H1 (cell line): Measurements from ENCODE around the gene MAK. TPM values are rescaled to one million over a fixed set of nuclear protein-coding genes. Genes with fewer than 3 reads are reported as not detected.

Experiments
- ATF3 ChIP-seq: IDR thresholded peaks from 2 replicates; pipeline ENCODE4 v1.6.1; 2011; ENCODE audit warnings: low read depth, mild to moderate bottlenecking, low read length; ENCODE audit not compliant: insufficient read depth
- CHD2 ChIP-seq: IDR thresholded peaks from 2 replicates; pipeline ENCODE4 v1.6.1; 2012; ENCODE audit warnings: low read length, improper control_type of control experiment
- EGR1 ChIP-seq: IDR thresholded peaks from 2 replicates; pipeline ENCODE4 v1.6.1; 2011; ENCODE audit warnings: low read depth, low read length, borderline replicate concordance
- GABPA ChIP-seq: IDR thresholded peaks from 2 replicates; pipeline ENCODE4 v1.6.1; 2011; ENCODE audit warnings: mild to moderate bottlenecking, low read length, moderate library complexity, borderline replicate concordance; ENCODE audit not compliant: insufficient read depth
- GTF2F1 ChIP-seq: IDR thresholded peaks from 2 replicates; pipeline ENCODE4 v1.6.1; 2012; ENCODE audit warnings: low read depth, low read length, improper control_type of control experiment, borderline replicate concordance
- KDM4A ChIP-seq: IDR thresholded peaks from one replicate; pipeline ENCODE4 v1.7.1; 2012; ENCODE audit warnings: low read depth, mild to moderate bottlenecking, moderate library complexity, low read length, inconsistent platforms; ENCODE audit not compliant: severe bottlenecking
- KDM5A ChIP-seq: fragments of 200-600 bp; IDR thresholded peaks from 2 replicates; pipeline ENCODE4 v1.7.1; 2012; ENCODE audit warnings: mild to moderate bottlenecking, low read length, inconsistent platforms, mixed read lengths
- NANOG ChIP-seq: IDR thresholded peaks from 2 replicates; pipeline ENCODE4 v1.6.1; 2011; ENCODE audit warnings: low read length, low read depth, mild to moderate bottlenecking, inconsistent platforms; ENCODE audit not compliant: insufficient read depth, poor library complexity, severe bottlenecking
- PHF8 ChIP-seq: fragments of 200-600 bp; sonication (generic); conservative IDR thresholded peaks from 2 replicates; pipeline ENCODE4 v1.7.1; 2012; ENCODE audit warnings: low read depth, mild to moderate bottlenecking, inconsistent platforms, low read length, moderate library complexity
- POLR2A ChIP-seq, 2 experiments: IDR thresholded peaks; 1 replicate in 1 of 2; 2 replicates in 1 of 2; pipeline ENCODE4 v1.6.1; 2011; ENCODE audit warnings: low read depth in 2 of 2, low read length in 2 of 2, mild to moderate bottlenecking in 2 of 2; ENCODE audit errors: control extremely low read depth in 1 of 2
- POU5F1 ChIP-seq: IDR thresholded peaks from 2 replicates; pipeline ENCODE4 v1.6.1; 2011; ENCODE audit warnings: low read depth, mild to moderate bottlenecking, low read length, moderate library complexity
- RAD21 ChIP-seq, 2 experiments: IDR thresholded peaks in 1 of 2; conservative IDR thresholded peaks in 1 of 2; 2 replicates each; pipeline ENCODE4 v1.6.1; 2011; ENCODE audit warnings: low read depth in 2 of 2, low read length in 2 of 2, improper control_type of control experiment in 1 of 2, inconsistent platforms in 1 of 2, mild to moderate bottlenecking in 1 of 2, moderate library complexity in 1 of 2
- SIN3A ChIP-seq, 2 experiments: IDR thresholded peaks in 1 of 2; conservative IDR thresholded peaks in 1 of 2; 2 replicates each; pipeline ENCODE4 v1.6.1; 2011 to 2012; ENCODE audit warnings: low read length in 2 of 2, improper control_type of control experiment in 1 of 2, low read depth in 1 of 2, mild to moderate bottlenecking in 1 of 2
- SRF ChIP-seq: IDR thresholded peaks from 2 replicates; pipeline ENCODE4 v1.6.1; 2011; ENCODE audit warnings: mild to moderate bottlenecking, low read depth, low read length, moderate library complexity
- TCF12 ChIP-seq: IDR thresholded peaks from 2 replicates; pipeline ENCODE4 v1.6.1; 2011; ENCODE audit warnings: low read depth, mild to moderate bottlenecking, low read length
- USF2 ChIP-seq: IDR thresholded peaks from 2 replicates; pipeline ENCODE4 v1.6.1; 2011; ENCODE audit warnings: low read length, improper control_type of control experiment
- polyA plus RNA-seq, 7 experiments: library from polyadenylated mRNA; depleted of rRNA in 3 of 7; stranded (reverse) in 5 of 7; unstranded in 2 of 7; fragments of >200 nt in 5 of 7; fragments of 200-250 nt in 2 of 7; gene quantifications; 1 replicate in 5 of 7; 2 replicates in 1 of 7; 4 replicates in 1 of 7; pipeline versions ENCODE4 v1.2.1 to v1.2.3, GENCODE V29; 2011 to 2013; ENCODE audit warnings: missing spikeins in 2 of 7, mixed read lengths in 2 of 7
- total RNA-seq: library from RNA; stranded (reverse); fragmentation: NEBNext Ultra II Directional; extraction: Animal tissue kit (Norgen Biotek cat#: 25700); gene quantifications from 2 replicates; pipeline ENCODE4 v1.2.1, GENCODE V29; 2021
- TF ChIP-seq, protein P1 (sequence below): IDR thresholded peaks from 2 replicates; pipeline ENCODE4 v1.6.1; 2012; ENCODE audit warnings: inconsistent platforms
- TF ChIP-seq, protein P2 (sequence below), 3 experiments: IDR thresholded peaks; 1 replicate in 2 of 3; 2 replicates in 1 of 3; pipeline versions ENCODE4 v1.5.1 to v1.6.1; 2011; ENCODE audit warnings: low read length in 3 of 3, mild to moderate bottlenecking in 3 of 3, inconsistent platforms in 2 of 3, low read depth in 1 of 3, moderate library complexity in 1 of 3; ENCODE audit not compliant: insufficient read depth in 1 of 3; ENCODE audit errors: control extremely low read depth in 1 of 3

MAK gene
- total and polyA plus RNA-seq, 2 of the 8 experiments (the other 6 are each of a cell fraction or from before 2014, with no cell fraction given), result 0.08 to 0.37 TPM

DNA sequence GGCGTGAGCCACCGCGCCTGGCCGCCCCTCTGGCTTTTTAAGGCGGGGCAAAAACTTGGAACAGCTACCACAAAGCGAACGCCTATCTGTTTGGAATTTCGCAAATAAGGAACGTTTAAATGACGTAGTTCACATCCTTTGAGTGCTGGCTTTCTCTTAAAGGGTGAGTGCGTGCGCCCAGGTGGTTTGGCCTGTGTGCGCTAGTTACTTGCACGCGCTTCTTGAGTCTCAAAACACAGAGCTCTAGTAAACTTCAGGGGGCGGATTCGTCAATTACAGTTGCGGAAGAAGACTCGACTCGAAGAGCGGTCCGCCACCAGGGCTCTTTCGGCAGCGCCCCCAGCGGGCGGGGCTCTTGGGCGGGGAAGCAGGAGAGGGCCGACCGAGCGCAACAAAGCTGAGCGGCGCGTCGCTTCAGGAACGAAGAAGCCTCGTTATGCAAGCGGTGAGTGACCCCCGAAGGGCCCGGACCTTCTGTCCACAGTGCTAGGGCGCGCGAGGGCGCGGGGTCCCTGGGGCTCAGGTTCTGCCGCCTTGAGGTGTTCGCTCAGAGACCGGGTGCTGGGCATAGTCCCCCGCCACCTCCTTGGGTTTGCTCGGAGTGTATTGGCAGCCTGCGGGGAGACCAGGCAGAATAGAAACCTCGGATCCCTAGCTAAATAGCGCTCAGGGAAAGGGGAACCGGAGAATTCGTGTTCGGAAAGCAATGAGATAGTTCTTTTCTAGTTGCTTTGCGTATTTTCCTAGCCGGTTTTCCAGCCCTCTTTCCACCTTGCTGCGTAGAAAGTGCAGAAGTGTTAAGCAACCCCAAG is 48.6 kb upstream of the MAK start, which contains the start of gene SYCP2L (continued):
- TF ChIP-seq ATF3 (no peak), RAD21 (IDR thresholded peaks at IDR 0.05 in 1 of 2, conservative IDR thresholded peaks at IDR 0.05 in 1 of 2; ENCODE audit: low read depth in 2 of 2, low read length in 2 of 2) (no peak; a peak in 1 of 4 replicates), GABPA (no peak), KDM5A (no peak), NANOG (no peak), KDM4A (peak; percentile 68), POU5F1 (no peak), POLR2A (IDR thresholded peaks at IDR 0.05; ENCODE audit: control extremely low read depth in 1 of 2, low read depth in 2 of 2, low read length in 2 of 2) (peak in 1 of 2 experiments; percentile 63; a peak in 2 of 3 replicates), TCF12 (no peak), SRF (no peak), SIN3A (conservative IDR thresholded peaks at IDR 0.05 in 1 of 2, IDR thresholded peaks at IDR 0.05 in 1 of 2; ENCODE audit: low read depth in 1 of 2, low read length in 2 of 2) (no peak; a peak in 1 of 4 replicates), GTF2F1 (no peak), PHF8 (no peak; the same call in 1 of the 2 replicates), EGR1 (0 out of 2 replicates have a peak, but pooled peaks have one; percentile 18), CHD2 (no peak), USF2 (no peak)
- TF ChIP-seq, protein P1, sequence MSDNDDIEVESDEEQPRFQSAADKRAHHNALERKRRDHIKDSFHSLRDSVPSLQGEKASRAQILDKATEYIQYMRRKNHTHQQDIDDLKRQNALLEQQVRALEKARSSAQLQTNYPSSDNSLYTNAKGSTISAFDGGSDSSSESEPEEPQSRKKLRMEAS, result peak; percentile 75
- TF ChIP-seq, protein P2, sequence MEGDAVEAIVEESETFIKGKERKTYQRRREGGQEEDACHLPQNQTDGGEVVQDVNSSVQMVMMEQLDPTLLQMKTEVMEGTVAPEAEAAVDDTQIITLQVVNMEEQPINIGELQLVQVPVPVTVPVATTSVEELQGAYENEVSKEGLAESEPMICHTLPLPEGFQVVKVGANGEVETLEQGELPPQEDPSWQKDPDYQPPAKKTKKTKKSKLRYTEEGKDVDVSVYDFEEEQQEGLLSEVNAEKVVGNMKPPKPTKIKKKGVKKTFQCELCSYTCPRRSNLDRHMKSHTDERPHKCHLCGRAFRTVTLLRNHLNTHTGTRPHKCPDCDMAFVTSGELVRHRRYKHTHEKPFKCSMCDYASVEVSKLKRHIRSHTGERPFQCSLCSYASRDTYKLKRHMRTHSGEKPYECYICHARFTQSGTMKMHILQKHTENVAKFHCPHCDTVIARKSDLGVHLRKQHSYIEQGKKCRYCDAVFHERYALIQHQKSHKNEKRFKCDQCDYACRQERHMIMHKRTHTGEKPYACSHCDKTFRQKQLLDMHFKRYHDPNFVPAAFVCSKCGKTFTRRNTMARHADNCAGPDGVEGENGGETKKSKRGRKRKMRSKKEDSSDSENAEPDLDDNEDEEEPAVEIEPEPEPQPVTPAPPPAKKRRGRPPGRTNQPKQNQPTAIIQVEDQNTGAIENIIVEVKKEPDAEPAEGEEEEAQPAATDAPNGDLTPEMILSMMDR (IDR thresholded peaks at IDR 0.05; ENCODE audit: control extremely low read depth in 1 of 3, insufficient read depth in 1 of 3, low read depth in 1 of 3, low read length in 3 of 3), result peak; percentile 44 to 69 (median 55)
